GM18508 (cell line): Measurements from ENCODE around the gene CCDC88A.

ENCODE experiments used
- ATAC-seq: cut with Tn5 transposase; IDR thresholded peaks from one replicate; pipeline ENCODE4 v1.9.1; 2021; ENCODE audit warnings: moderate number of reproducible peaks; ENCODE audit not compliant: insufficient read depth, unreplicated experiment

CCDC88A gene

DNA sequence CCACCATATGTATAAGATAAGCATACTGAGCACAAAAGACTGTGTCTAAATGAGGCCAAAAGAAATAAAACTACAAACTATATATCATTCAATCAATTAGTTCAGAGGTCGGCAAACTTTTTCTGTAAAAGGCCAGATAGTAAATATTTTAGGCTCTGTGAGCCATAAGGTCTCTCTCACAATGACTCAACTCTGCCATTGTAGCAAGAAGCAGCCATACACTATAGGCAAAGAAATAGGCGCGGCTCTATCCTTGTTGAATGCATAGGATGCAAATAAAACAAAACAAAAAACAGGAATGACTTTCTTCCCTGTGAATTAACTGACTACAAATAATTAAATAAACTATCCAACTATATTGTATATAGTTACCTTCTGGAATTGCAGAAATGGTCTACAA is 8.6 kb upstream of the CCDC88A start:
- no peak for ATAC-seq

DNA sequence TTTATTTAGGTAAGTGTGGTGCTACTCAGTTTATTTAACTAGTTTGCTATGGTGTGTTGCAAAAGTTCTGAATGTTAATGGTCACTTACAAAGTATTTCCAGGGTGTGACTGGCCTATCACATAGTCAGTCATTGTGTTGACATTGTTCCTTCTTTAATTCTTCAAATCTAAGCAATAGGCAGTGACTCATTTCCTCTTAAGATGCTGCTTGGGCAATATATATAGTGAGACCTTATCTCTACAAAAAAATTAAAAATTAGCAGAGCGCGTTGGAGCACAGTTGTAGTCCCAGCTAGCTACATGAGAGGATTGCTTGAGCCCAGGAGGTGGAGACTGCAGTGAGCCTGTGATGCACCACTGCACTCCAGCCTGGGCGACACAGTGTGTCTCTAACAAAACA is 5.8 kb upstream of the CCDC88A start:
- ATAC-seq: no peak

GRCh38 chr2:55422876-55423665 is 3.4 kb upstream of the CCDC88A start:
- ATAC-seq: no peak

DNA sequence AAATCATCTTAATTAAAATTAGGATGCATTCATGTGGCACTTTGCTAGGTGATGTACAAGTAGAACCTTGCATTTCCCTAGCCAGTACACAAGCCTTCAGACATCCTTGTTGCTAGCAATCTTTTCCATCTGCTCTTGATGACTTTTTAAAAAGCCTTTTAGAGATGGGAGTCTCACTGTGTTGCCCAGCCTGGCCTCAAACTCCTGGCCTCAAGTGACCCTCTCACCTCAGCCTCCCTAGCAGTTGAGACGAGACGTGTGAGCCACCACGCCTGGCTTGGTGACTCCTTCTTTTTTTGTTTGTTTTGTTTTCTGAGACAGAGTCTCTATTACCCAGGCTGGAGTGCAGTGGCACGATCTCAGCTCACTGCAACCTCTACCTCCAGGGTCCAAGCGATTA is 1.7 kb upstream of the CCDC88A start:
- ATAC-seq: no peak

DNA sequence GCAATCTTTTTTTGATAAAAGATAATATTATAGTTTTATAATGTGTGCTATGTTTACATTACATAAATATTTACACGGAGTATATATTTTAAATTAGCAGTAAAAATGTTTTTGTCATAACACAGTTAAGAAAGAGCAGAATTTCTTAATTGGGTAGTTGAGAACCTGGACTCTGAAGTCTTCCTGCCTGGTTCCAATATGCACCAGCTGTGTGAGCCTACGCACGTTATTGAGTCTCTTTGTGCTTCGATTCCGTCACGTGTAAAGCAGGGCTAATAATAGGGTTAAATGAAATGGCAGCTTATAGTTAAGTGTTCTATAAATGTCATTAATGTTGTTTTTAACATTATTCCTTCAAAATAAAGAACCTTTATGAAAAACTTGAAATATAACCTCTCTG is 1.2 kb upstream of the CCDC88A start:
- no peak for ATAC-seq

GRCh38 chr2:55420439-55420725 is 726 bp upstream of the CCDC88A start:
- no peak for ATAC-seq

- ATAC-seq: no peak
These were observed 400 bp downstream of the CCDC88A start for GRCh38 chr2:55419233-55419678.

DNA sequence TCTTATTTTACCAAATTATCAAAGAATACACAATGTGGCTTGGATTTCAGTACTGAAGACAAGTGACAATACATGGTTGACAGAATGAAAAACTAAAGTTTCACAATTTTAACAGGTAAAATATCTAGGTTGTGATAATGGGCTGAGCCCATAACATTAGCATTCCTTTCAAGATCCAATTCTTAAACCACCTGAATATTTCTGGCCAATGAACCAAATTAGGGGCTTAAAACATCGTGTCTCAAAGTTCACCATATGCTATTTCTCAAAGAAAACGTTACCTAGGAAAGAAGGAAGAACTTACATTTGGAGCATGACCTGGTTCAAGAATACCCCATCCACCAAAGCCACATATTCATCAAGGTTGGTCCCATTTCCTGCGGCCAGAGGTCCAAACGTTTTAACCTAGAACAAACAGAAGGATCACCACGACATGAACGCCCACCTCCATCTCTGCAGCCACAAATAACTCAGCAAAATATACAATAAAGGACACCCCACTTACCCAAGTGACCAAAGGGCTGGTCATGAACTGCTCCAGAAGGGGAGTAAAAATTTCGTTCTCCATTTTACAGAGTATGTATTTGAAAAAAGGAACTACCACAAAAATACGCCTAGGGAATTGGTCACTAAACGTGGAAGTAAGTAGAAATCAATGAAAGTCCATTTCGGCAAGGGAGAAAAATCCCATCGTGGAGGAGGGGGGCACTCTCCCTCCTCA is 984 bp downstream of the CCDC88A start:
- ATAC-seq: no peak

DNA sequence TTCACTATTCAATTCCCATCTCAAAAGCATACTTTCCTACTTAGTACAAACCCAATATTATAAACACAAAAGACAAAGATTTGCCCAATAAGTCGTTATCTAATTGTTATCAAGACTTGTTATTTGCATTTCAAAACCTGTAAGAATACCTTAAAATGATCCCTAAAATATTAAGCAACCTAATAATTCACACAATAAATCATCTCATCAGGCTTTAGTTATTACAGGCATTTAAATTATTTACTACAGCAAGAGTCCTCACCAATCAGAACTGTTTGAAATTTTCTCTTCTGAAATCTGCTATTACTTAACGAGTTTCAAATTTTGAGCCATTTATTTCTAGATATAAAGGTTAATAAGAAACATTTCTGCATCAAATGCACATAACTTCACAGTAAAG is 1.6 kb downstream of the CCDC88A start:
- ATAC-seq: no peak

GRCh38 chr2:55416786-55417568 is 2.7 kb downstream of the CCDC88A start:
- ATAC-seq: no peak

GRCh38 chr2:55415300-55415699 is 4.4 kb downstream of the CCDC88A start:
- ATAC-seq: no peak

- ATAC-seq: no peak
These were observed 10.5 kb downstream of the CCDC88A start for GRCh38 chr2:55408918-55409868.

GRCh38 chr2:55408098-55408882 is 11.4 kb downstream of the CCDC88A start:
- no peak for ATAC-seq

DNA sequence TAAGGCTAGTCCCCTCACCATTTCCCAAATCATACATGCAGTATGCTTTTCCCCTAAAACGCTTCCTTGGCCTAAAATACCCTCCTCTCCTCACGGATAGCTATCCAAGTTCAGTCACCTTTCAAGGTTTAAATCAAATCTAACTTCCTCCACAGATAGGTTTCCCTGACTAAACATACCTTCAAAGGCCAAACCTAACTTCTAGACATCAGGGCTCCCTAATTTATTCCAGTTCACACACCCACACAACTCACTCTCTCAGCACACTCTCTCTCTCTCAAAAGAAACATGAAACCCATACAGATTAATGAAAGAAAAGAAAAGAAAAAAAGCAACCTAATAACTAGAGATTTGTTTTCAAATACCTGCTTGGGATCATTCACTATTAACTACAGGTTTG is 14.5 kb downstream of the CCDC88A start:
- no peak for ATAC-seq

DNA sequence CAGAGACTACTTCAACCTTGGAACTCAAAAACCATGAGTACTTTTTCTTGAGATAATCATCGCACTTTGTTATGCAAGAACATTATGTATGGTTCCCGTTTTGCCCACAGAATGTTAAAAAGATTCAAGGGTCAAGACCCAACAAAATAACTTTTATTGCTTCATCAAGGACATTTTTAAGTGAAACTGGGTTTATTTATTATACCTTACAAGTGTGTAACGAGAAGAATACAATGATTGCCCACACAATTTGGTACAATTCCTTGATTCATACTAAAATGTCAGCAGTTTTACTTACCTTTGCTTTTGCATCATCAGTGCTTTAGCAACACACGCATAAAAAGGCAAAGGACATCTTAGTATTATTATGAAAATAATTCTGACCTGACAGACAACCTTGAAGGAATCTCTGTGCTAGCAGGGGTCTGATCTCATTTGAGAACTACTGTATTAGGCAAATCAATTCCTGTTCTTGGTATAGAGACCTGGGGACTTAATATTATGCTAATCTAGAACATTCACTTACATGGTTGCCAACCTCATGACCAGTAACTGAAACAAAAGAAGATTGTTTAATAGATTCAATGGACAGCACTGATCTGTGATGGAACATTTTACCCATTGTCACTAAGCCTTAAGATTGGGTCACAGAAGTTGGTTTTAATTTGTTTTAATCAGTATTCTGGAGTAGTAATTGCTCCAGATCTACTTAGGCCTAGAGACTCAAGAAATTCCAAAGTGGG is 16.2 kb downstream of the CCDC88A start:
- no peak for ATAC-seq

- no peak for ATAC-seq
These were observed 18.5 kb downstream of the CCDC88A start for GRCh38 chr2:55401124-55401523.

DNA sequence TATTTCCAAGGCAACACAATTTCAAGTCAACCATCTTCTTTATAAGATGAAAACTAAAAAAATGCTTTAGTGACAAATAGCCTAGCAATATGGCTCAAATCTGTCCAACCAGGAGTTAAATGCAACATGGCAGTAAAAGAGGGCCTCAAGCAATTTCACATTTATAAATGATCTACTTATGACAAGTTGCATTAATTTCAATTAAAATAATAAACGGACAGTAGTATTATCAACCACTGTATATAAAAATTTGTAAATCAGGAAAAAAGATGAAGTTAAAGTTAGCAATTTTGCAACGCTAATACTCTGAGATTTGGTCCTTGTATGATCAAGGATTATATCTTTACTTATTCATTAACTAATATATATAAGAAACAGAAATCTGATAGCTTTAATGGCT is 19.3 kb downstream of the CCDC88A start:
- no peak for ATAC-seq

GRCh38 chr2:55399815-55400214 is 19.8 kb downstream of the CCDC88A start:
- no peak for ATAC-seq
